GM12878 (cell line): ENCODE results near the gene AGPAT4.

Experiments used
- TCF7 ChIP-seq: IDR thresholded peaks from 2 replicates; pipeline ENCODE4 v1.6.1; 2014; ENCODE audit warnings: antibody characterized with exemption, borderline replicate concordance
- TF ChIP-seq, protein P1 (sequence below), 3 experiments: IDR thresholded peaks in 2 of 3; conservative IDR thresholded peaks in 1 of 3; 2 replicates each; pipeline ENCODE4 v1.5.1; 2011; ENCODE audit warnings: low read depth in 3 of 3, low read length in 3 of 3, mild to moderate bottlenecking in 3 of 3, control low read depth in 2 of 3, moderate library complexity in 2 of 3, inconsistent platforms in 1 of 3, mixed read lengths in 1 of 3; ENCODE audit not compliant: control insufficient read depth in 2 of 3, insufficient read depth in 1 of 3; ENCODE audit errors: extremely low read depth in 1 of 3
- TF ChIP-seq, protein P2 (sequence below): IDR thresholded peaks from 2 replicates; pipeline ENCODE4 v1.6.1; 2011; ENCODE audit warnings: borderline replicate concordance, low read depth, mild to moderate bottlenecking, moderate library complexity, mixed read lengths, low read length; ENCODE audit not compliant: insufficient read depth; ENCODE audit errors: extremely low read length

DNA sequence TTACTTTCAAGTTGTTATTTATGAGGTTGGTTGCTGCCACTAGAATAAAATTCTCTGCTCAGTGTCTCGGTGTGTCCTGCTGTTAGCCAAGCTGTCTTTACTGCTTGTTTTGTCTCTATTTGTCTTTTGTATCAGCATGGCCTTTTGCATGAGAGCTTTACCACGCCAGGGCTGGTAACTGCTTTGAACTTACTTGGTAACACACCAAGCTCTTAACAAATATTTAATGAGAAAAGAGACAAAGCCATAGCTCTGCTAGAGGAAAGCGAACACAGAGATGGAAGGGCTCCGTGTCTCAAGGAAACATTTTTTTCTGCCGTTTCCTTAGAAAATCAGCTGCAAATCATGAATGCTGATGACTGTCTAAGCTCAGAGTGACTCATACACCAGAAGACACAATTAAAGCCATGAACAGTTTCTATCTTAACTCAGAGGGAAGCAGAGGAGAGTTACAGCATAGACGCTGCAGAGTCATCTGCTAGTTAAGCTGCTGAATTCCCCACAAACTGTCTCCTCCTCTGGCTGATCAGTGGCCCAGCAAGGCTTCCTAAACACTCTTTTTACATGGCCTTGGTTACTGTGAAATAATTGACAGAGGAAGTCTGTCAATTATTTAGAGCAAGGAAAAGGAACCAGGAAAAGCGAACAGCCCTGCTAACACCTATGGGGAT lies 44.8 kb downstream of the AGPAT4 start:
- TF ChIP-seq, protein P1, sequence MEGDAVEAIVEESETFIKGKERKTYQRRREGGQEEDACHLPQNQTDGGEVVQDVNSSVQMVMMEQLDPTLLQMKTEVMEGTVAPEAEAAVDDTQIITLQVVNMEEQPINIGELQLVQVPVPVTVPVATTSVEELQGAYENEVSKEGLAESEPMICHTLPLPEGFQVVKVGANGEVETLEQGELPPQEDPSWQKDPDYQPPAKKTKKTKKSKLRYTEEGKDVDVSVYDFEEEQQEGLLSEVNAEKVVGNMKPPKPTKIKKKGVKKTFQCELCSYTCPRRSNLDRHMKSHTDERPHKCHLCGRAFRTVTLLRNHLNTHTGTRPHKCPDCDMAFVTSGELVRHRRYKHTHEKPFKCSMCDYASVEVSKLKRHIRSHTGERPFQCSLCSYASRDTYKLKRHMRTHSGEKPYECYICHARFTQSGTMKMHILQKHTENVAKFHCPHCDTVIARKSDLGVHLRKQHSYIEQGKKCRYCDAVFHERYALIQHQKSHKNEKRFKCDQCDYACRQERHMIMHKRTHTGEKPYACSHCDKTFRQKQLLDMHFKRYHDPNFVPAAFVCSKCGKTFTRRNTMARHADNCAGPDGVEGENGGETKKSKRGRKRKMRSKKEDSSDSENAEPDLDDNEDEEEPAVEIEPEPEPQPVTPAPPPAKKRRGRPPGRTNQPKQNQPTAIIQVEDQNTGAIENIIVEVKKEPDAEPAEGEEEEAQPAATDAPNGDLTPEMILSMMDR (IDR thresholded peaks at IDR 0.05 in 2 of 3, conservative IDR thresholded peaks at IDR 0.05 in 1 of 3; ENCODE audit: control insufficient read depth in 2 of 3, extremely low read depth in 1 of 3, insufficient read depth in 1 of 3, low read depth in 3 of 3, low read length in 3 of 3) = no peak
- TF ChIP-seq, protein P2, sequence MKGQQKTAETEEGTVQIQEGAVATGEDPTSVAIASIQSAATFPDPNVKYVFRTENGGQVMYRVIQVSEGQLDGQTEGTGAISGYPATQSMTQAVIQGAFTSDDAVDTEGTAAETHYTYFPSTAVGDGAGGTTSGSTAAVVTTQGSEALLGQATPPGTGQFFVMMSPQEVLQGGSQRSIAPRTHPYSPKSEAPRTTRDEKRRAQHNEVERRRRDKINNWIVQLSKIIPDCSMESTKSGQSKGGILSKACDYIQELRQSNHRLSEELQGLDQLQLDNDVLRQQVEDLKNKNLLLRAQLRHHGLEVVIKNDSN = no peak
- TF ChIP-seq TCF7 = no peak
